Measurements from ENCODE around the gene FAM53A. TPM values are rescaled to one million over a fixed set of nuclear protein-coding genes. Genes with fewer than 3 reads are reported as not detected.

The FAM53A gene
- total RNA-seq, 1 experiment from 2014 or later, result 1.6 TPM

DNA sequence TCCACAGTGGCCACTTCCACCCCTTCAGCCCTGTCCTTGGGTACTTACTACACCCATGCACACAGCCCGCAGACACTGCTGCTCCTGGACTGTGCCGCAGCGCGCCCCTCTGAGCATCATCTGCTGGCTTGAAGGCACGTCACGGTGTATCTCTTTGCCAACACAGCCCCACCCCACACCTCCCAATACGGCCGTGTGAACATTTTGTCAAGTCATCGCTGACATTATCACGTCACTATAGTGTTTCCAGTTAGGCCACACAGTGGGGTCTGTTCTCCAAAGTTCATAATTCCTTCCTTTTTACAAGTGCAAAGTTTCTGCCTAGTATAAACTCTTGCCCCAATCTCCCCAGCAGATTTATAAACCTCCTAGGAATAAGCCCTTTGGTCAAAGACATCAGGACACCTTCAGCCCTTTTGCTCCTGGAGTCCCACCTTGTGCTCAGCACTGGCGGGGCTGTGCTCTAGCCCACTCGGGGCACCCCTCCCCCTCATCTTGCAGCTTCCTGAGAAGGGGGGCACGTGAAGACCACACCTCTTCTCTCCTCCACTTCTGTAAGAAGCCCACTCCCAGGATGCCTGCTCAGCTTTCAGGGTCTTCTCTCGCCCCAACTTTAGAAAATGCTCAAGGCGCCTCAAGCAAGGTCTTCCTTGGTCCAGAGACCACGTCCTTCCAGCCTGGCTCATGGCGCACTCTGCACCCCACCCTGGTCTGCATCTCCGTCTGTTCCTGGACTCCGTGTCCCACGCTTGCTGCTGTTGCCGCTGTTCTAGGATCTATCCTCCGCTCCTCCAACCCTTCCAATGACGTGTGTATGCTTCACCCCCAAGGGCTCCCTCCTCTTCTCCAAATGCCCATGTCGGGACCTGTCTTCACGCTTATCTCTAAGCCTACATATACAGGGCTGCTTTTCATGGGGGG is 7.2 kb downstream of the FAM53A start:
- CTCF ChIA-PET, result no interaction called here
- no TSS peak for BruUV-seq (replicated peaks)
- POLR2A ChIA-PET (ENCODE audit: low non-redundant PET), result no interaction called here
- DNase-seq (ENCODE audit: low spot score), result no peak
- Histone ChIP-seq H3K9me3 (ENCODE audit: low read depth, low read length, poor library complexity, severe bottlenecking) (no peaks in the 10 kb centered on the region), H3K27me3 (replicated peaks; ENCODE audit: insufficient read depth, low read depth, low read length, poor library complexity) (no peaks in the 10 kb centered on the region), H3K36me3 (ENCODE audit: insufficient read depth, low read length, poor library complexity, severe bottlenecking) (no peaks in the 10 kb centered on the region), H3K27ac (ENCODE audit: low read depth, low read length, poor library complexity, severe bottlenecking) (no peak overlapping the region), H3K4me3 (ENCODE audit: low read depth, low read length, poor library complexity, severe bottlenecking) (no peak overlapping the region), H3K4me1 (ENCODE audit: insufficient read depth, low read length, poor library complexity, severe bottlenecking) (no peaks in the 10 kb centered on the region)
- intact Hi-C loops (cut with micrococcal nuclease; ENCODE audit: unreplicated experiment), result no loop called here
- TF ChIP-seq EZH2 (IDR thresholded peaks at IDR 0.05; ENCODE audit: borderline replicate concordance, low read depth, low read length, poor library complexity, severe bottlenecking), result no peak
- TF ChIP-seq CTCF (conservative IDR thresholded peaks at IDR 0.05; ENCODE audit: low read depth, low read length), result no peak

- Histone ChIP-seq H3K36me3 (ENCODE audit: insufficient read depth, low read length, poor library complexity, severe bottlenecking) (no peaks in the 10 kb centered on the region), H3K4me3 (ENCODE audit: low read depth, low read length, poor library complexity, severe bottlenecking) (no peak overlapping the region), H3K27me3 (replicated peaks; ENCODE audit: insufficient read depth, low read depth, low read length, poor library complexity) (no peaks in the 10 kb centered on the region), H3K27ac (ENCODE audit: low read depth, low read length, poor library complexity, severe bottlenecking) (no peak overlapping the region), H3K9me3 (ENCODE audit: low read depth, low read length, poor library complexity, severe bottlenecking) (no peaks in the 10 kb centered on the region), H3K4me1 (ENCODE audit: insufficient read depth, low read length, poor library complexity, severe bottlenecking) (no peaks in the 10 kb centered on the region)
- TF ChIP-seq CTCF (conservative IDR thresholded peaks at IDR 0.05; ENCODE audit: low read depth, low read length) (no peak), EZH2 (IDR thresholded peaks at IDR 0.05; ENCODE audit: borderline replicate concordance, low read depth, low read length, poor library complexity, severe bottlenecking) (no peak)
- ChIA-PET POLR2A (ENCODE audit: low non-redundant PET) (no interaction called here), CTCF (no interaction called here)
- no peak for DNase-seq (ENCODE audit: low spot score)
- intact Hi-C loops (cut with micrococcal nuclease; ENCODE audit: unreplicated experiment), result no loop called here
- no TSS peak for BruUV-seq (replicated peaks)
Observed at GRCh38 chr4:1675802-1676137, 8.3 kb downstream of the FAM53A start.

DNA sequence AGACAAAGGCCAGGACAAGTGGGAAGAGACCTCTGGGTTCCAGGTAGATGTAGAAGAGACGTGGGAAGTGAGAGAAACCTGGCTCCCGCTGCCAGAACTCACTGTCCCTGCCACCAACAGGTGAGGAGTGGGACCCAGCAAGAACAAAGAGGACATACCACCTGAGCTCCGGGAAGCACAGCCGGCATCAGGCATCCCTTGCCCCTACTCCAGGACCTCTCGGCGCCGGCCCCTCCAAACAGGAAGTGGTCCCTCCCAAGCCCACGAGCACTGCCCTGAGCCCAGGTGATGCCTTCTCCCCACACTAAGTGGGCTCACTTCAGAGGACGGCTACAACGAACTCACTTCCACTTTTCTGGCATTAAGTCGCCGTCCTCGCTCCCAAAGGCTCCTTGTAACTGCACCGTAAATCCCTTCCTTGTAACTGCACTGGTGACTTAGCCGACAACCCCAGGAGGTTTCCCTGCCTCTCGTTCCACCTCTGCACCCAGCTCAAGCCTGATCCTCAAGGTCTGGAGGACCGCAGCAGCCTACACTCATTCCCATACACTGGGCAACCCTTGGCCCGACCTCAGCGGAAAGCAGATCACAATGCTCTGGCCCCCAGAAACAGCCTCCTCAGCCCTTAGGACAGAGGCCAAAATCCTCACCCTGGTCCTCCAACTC is 8.8 kb downstream of the FAM53A start:
- H3K27ac ChIP-seq (ENCODE audit: low read depth, low read length, poor library complexity, severe bottlenecking), result no peak overlapping the region
- no TSS peak for BruUV-seq (replicated peaks)
- H3K36me3 ChIP-seq (ENCODE audit: insufficient read depth, low read length, poor library complexity, severe bottlenecking), result no peaks in the 10 kb centered on the region
- ChIA-PET POLR2A (ENCODE audit: low non-redundant PET) (no interaction called here), CTCF (no interaction called here)
- H3K9me3 ChIP-seq (ENCODE audit: low read depth, low read length, poor library complexity, severe bottlenecking), result no peaks in the 10 kb centered on the region
- intact Hi-C loops (cut with micrococcal nuclease; ENCODE audit: unreplicated experiment), result no loop called here
- no peak for DNase-seq (ENCODE audit: low spot score)
- no peak for TF ChIP-seq CTCF (conservative IDR thresholded peaks at IDR 0.05; ENCODE audit: low read depth, low read length)
- TF ChIP-seq EZH2 (IDR thresholded peaks at IDR 0.05; ENCODE audit: borderline replicate concordance, low read depth, low read length, poor library complexity, severe bottlenecking), result no peak
- no peaks in the 10 kb centered on the region for H3K4me1 ChIP-seq (ENCODE audit: insufficient read depth, low read length, poor library complexity, severe bottlenecking)
- H3K27me3 ChIP-seq (replicated peaks; ENCODE audit: insufficient read depth, low read depth, low read length, poor library complexity), result no peaks in the 10 kb centered on the region
- H3K4me3 ChIP-seq (ENCODE audit: low read depth, low read length, poor library complexity, severe bottlenecking), result no peak overlapping the region
